NB4 (cell line): Measurements from ENCODE around the gene MAP3K5.

Experiments used
- POLR2A ChIP-seq: IDR thresholded peaks from 2 replicates; pipeline ENCODE4 v1.6.1; 2011; ENCODE audit warnings: mild to moderate bottlenecking; ENCODE audit not compliant: insufficient read length; ENCODE audit errors: extremely low read depth
- TF ChIP-seq, protein P1 (sequence below): IDR thresholded peaks from one replicate; pipeline ENCODE4 v1.5.1; 2012; ENCODE audit warnings: low read depth, low read length
- TF ChIP-seq, protein P2 (sequence below): IDR thresholded peaks from 2 replicates; pipeline ENCODE4 v1.6.1; 2011; ENCODE audit warnings: low read depth, low read length

- TF ChIP-seq, protein P1, sequence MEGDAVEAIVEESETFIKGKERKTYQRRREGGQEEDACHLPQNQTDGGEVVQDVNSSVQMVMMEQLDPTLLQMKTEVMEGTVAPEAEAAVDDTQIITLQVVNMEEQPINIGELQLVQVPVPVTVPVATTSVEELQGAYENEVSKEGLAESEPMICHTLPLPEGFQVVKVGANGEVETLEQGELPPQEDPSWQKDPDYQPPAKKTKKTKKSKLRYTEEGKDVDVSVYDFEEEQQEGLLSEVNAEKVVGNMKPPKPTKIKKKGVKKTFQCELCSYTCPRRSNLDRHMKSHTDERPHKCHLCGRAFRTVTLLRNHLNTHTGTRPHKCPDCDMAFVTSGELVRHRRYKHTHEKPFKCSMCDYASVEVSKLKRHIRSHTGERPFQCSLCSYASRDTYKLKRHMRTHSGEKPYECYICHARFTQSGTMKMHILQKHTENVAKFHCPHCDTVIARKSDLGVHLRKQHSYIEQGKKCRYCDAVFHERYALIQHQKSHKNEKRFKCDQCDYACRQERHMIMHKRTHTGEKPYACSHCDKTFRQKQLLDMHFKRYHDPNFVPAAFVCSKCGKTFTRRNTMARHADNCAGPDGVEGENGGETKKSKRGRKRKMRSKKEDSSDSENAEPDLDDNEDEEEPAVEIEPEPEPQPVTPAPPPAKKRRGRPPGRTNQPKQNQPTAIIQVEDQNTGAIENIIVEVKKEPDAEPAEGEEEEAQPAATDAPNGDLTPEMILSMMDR, result no peak
- TF ChIP-seq POLR2A, result no peak
- TF ChIP-seq, protein P2, sequence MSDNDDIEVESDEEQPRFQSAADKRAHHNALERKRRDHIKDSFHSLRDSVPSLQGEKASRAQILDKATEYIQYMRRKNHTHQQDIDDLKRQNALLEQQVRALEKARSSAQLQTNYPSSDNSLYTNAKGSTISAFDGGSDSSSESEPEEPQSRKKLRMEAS, result no peak
These were observed 64.0 kb downstream of the MAP3K5 start for GRCh38 chr6:136728033-136728939.
